ENCODE measurements around the gene PIGO. TPM values are rescaled to one million over a fixed set of nuclear protein-coding genes. Genes with fewer than 3 reads are reported as not detected.

The PIGO gene
- total and polyA plus RNA-seq, 2 experiments from 2014 or later, result 22.1 to 41.4 TPM

DNA sequence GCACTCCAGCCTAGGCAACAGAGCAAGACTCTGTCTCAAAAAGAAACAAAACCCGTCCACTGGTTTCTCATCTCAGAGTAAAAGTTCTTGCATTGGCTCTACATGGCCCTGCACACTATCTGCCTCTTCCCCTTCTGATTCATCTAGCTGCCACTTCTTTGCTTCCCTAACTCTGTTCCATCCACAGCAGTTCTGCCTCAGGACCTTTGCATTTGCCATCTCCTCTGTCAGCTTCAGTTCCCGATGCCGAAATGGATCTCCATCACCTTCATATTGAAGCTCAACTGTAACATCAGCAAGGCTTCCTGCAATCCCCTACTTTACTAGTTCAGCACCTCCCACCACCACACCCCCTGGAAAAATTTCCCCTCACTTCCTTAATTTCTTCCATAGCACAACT is 1.2 kb upstream of the PIGO start:
- no peak for DNase-seq (ENCODE audit: low spot score)
- Histone ChIP-seq H3K36me3 (replicated peaks; ENCODE audit: insufficient read depth, low read depth) (no peaks in the 10 kb centered on the region), H3K9me3 (ENCODE audit: low read depth) (no peaks in the 10 kb centered on the region), H3K9me2 (replicated peaks; ENCODE audit: insufficient read depth) (no peaks in the 10 kb centered on the region), H3K79me2 (peaks cover 20% of the 10 kb centered on the region), H3K4me3 (no peak overlapping the region), H4K20me1 (ENCODE audit: insufficient read depth, poor library complexity, severe bottlenecking) (no peaks in the 10 kb centered on the region), H3K4me1 (ENCODE audit: insufficient read depth) (peaks cover 11% of the 10 kb centered on the region), H3K4me2 (no peak overlapping the region), H3K27me3 (no peaks in the 10 kb centered on the region), H3K27ac (no peak overlapping the region), H2AFZ (no peak overlapping the region)
- WGBS (ENCODE audit: low lambda C conversion rate, missing lambda C conversion rate), result 92% methylated on average over 3 of the region's 3 CpGs
- TF ChIP-seq, protein P1, sequence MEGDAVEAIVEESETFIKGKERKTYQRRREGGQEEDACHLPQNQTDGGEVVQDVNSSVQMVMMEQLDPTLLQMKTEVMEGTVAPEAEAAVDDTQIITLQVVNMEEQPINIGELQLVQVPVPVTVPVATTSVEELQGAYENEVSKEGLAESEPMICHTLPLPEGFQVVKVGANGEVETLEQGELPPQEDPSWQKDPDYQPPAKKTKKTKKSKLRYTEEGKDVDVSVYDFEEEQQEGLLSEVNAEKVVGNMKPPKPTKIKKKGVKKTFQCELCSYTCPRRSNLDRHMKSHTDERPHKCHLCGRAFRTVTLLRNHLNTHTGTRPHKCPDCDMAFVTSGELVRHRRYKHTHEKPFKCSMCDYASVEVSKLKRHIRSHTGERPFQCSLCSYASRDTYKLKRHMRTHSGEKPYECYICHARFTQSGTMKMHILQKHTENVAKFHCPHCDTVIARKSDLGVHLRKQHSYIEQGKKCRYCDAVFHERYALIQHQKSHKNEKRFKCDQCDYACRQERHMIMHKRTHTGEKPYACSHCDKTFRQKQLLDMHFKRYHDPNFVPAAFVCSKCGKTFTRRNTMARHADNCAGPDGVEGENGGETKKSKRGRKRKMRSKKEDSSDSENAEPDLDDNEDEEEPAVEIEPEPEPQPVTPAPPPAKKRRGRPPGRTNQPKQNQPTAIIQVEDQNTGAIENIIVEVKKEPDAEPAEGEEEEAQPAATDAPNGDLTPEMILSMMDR (IDR thresholded peaks at IDR 0.05; ENCODE audit: poor library complexity), result no peak
- TF ChIP-seq EZH2phosphoT487 (IDR thresholded peaks at IDR 0.05; ENCODE audit: low read depth, severe bottlenecking, unreplicated experiment) (no peak), EZH2 (IDR thresholded peaks at IDR 0.05; ENCODE audit: borderline replicate concordance) (no peak)

DNA sequence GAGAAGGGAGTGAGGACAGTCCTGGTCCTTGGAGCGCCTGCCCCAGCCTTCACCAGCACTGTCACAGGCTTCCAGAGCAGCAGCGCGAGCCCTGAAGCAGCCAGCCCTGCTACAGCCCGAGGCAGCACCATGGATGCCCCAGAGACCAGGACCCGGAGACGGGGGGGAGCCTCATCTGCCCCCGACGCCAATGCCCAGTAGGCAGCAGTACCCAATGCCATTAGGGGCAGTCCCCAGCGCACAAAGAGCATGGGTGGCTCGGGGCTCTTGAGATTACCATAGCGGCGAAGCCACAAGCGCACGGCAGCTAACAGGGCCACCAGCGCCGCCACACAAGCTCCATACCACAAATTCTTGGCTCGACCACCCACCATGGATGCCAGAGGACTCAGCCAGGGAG is 4.9 kb downstream of the PIGO start:
- Histone ChIP-seq H3K79me2 (peaks cover 5% of the 10 kb centered on the region), H3K36me3 (replicated peaks; ENCODE audit: insufficient read depth, low read depth) (no peaks in the 10 kb centered on the region), H4K20me1 (ENCODE audit: insufficient read depth, poor library complexity, severe bottlenecking) (no peaks in the 10 kb centered on the region), H3K9me3 (ENCODE audit: low read depth) (no peaks in the 10 kb centered on the region), H3K4me2 (no peak overlapping the region), H2AFZ (no peak overlapping the region), H3K4me3 (no peak overlapping the region), H3K27me3 (no peaks in the 10 kb centered on the region), H3K9me2 (replicated peaks; ENCODE audit: insufficient read depth) (no peaks in the 10 kb centered on the region), H3K4me1 (ENCODE audit: insufficient read depth) (peaks cover 5% of the 10 kb centered on the region), H3K27ac (no peak overlapping the region)
- TF ChIP-seq EZH2phosphoT487 (IDR thresholded peaks at IDR 0.05; ENCODE audit: low read depth, severe bottlenecking, unreplicated experiment) (no peak), EZH2 (IDR thresholded peaks at IDR 0.05; ENCODE audit: borderline replicate concordance) (no peak)
- TF ChIP-seq, protein P1 (IDR thresholded peaks at IDR 0.05; ENCODE audit: poor library complexity), result no peak
- DNase-seq (ENCODE audit: low spot score), result no peak
- WGBS (ENCODE audit: low lambda C conversion rate, missing lambda C conversion rate), result 96% methylated on average over 17 of the region's 17 CpGs

DNA sequence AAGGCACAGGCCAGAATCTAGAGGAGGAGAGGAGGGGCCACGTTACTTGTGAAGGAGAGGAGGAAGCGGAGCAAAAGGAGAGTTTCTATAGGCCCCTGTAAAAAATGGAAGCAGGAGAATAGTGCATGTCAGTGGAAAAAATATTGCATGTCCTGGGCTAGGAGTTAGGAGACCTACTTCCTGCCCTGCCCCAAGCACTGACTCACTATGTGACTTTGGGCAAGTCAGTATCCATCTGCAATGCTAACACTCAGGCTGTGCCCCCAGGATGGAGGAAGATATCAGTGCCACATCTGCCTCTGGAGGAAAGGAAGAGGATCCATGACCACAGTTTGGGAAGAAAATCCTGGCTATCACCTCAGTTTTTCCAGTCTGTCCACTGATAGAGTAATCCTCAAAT is 7.0 kb downstream of the PIGO start:
- H3K79me2 ChIP-seq, result no peaks in the 10 kb centered on the region
- no peak overlapping the region for H3K4me3 ChIP-seq
- no peak overlapping the region for H2AFZ ChIP-seq
- no peaks in the 10 kb centered on the region for H3K4me1 ChIP-seq (ENCODE audit: insufficient read depth)
- no peaks in the 10 kb centered on the region for H3K36me3 ChIP-seq (replicated peaks; ENCODE audit: insufficient read depth, low read depth)
- WGBS (ENCODE audit: low lambda C conversion rate, missing lambda C conversion rate), result 96% methylated on average over 2 of the region's 2 CpGs
- TF ChIP-seq, protein P1 (IDR thresholded peaks at IDR 0.05; ENCODE audit: poor library complexity), result no peak
- TF ChIP-seq EZH2 (IDR thresholded peaks at IDR 0.05; ENCODE audit: borderline replicate concordance) (no peak), EZH2phosphoT487 (IDR thresholded peaks at IDR 0.05; ENCODE audit: low read depth, severe bottlenecking, unreplicated experiment) (no peak)
- no peaks in the 10 kb centered on the region for H4K20me1 ChIP-seq (ENCODE audit: insufficient read depth, poor library complexity, severe bottlenecking)
- no peak overlapping the region for H3K4me2 ChIP-seq
- H3K9me3 ChIP-seq (ENCODE audit: low read depth), result no peaks in the 10 kb centered on the region
- no peak for DNase-seq (ENCODE audit: low spot score)
- H3K27ac ChIP-seq, result no peak overlapping the region
- no peaks in the 10 kb centered on the region for H3K9me2 ChIP-seq (replicated peaks; ENCODE audit: insufficient read depth)
- no peaks in the 10 kb centered on the region for H3K27me3 ChIP-seq

DNA sequence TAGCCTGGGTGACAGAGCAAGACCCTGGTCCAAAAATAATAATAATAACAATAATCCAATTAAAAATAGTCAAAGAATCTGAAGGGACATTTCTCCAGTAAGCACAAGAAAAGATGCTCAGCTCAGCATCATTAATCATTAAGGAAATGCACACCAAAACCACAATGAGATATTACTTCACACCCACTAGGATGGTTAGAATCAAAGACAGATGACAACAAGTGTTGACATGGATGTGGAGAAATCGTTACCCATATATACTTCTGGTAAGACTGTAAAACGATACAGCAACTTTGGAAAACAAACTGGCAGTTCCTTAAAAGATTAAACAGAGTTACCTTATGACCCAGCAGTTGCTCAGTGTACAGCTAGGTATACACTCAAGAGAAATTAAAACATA is 11.3 kb downstream of the PIGO start:
- H2AFZ ChIP-seq, result no peak overlapping the region
- H3K27me3 ChIP-seq, result no peaks in the 10 kb centered on the region
- H3K79me2 ChIP-seq, result no peaks in the 10 kb centered on the region
- no peaks in the 10 kb centered on the region for H4K20me1 ChIP-seq (ENCODE audit: insufficient read depth, poor library complexity, severe bottlenecking)
- TF ChIP-seq EZH2phosphoT487 (IDR thresholded peaks at IDR 0.05; ENCODE audit: low read depth, severe bottlenecking, unreplicated experiment) (no peak), EZH2 (IDR thresholded peaks at IDR 0.05; ENCODE audit: borderline replicate concordance) (no peak)
- TF ChIP-seq, protein P1 (IDR thresholded peaks at IDR 0.05; ENCODE audit: poor library complexity), result no peak
- no peaks in the 10 kb centered on the region for H3K9me2 ChIP-seq (replicated peaks; ENCODE audit: insufficient read depth)
- H3K36me3 ChIP-seq (replicated peaks; ENCODE audit: insufficient read depth, low read depth), result no peaks in the 10 kb centered on the region
- 79% methylated on average over 2 of the region's 2 CpGs for WGBS (ENCODE audit: low lambda C conversion rate, missing lambda C conversion rate)
- H3K9me3 ChIP-seq (ENCODE audit: low read depth), result no peaks in the 10 kb centered on the region
- no peak overlapping the region for H3K4me2 ChIP-seq
- no peak overlapping the region for H3K27ac ChIP-seq
- H3K4me1 ChIP-seq (ENCODE audit: insufficient read depth), result no peaks in the 10 kb centered on the region
- no peak overlapping the region for H3K4me3 ChIP-seq
- DNase-seq (ENCODE audit: low spot score), result no peak
